GM19463 (cell line): Measurements from ENCODE around the gene MLKL.
"Not testable (repeated sequence)": the region's sequence is repeated elsewhere in the genome, so short reads cannot be mapped to it uniquely, and the experiment has no call there.

Experiments
- ATAC-seq: cut with Tn5 transposase; IDR thresholded peaks from one replicate; pipeline ENCODE4 v1.9.1; 2021; ENCODE audit warnings: mild to moderate bottlenecking, moderate library complexity; ENCODE audit not compliant: unreplicated experiment

MLKL gene

GRCh38 chr16:74709441-74709877 is 8.8 kb upstream of the MLKL start:
- peak; percentile 78 for ATAC-seq

GRCh38 chr16:74700116-74700437 is 585 bp downstream of the MLKL start:
- peak; percentile 11 for ATAC-seq

- ATAC-seq: no peak
These were observed 996 bp downstream of the MLKL start for GRCh38 chr16:74699666-74700065.

GRCh38 chr16:74698222-74698621 is 2.4 kb downstream of the MLKL start:
- ATAC-seq: no peak

- ATAC-seq: peak; percentile 83
These were observed 4.9 kb downstream of the MLKL start for GRCh38 chr16:74695450-74696422.

GRCh38 chr16:74691093-74691855 is 9.4 kb downstream of the MLKL start:
- ATAC-seq: no peak

GRCh38 chr16:74682556-74682955 is 18.1 kb downstream of the MLKL start:
- no peak for ATAC-seq

- ATAC-seq: no peak
These were observed 20.0 kb downstream of the MLKL start for GRCh38 chr16:74680681-74681080.

GRCh38 chr16:74679983-74680382 is 20.7 kb downstream of the MLKL start:
- ATAC-seq: no peak

GRCh38 chr16:74677868-74678267 is 22.8 kb downstream of the MLKL start:
- no peak for ATAC-seq

GRCh38 chr16:74673876-74674275 is 26.8 kb downstream of the MLKL start:
- no peak for ATAC-seq

GRCh38 chr16:74668877-74669276 is 31.8 kb downstream of the MLKL start:
- ATAC-seq: not testable (repeated sequence)

- no peak for ATAC-seq
These were observed 33.4 kb downstream of the MLKL start for GRCh38 chr16:74667255-74667700.

GRCh38 chr16:74666425-74667254 is 34.0 kb downstream of the MLKL start, which contains the start of gene RFWD3:
Gene RFWD3, minus strand, starts transcription at chr16:74666877. Its CDS starts 5,428 bp downstream, at chr16:74661449.
- ATAC-seq: peak; percentile 100

GRCh38 chr16:74666010-74666421 is 34.6 kb downstream of the MLKL start:
- no peak for ATAC-seq

- ATAC-seq: no peak
These were observed 39.6 kb downstream of the MLKL start for GRCh38 chr16:74661064-74661463.

GRCh38 chr16:74660383-74660782 is 40.3 kb downstream of the MLKL start:
- ATAC-seq: no peak

- ATAC-seq: no peak
These were observed 41.6 kb downstream of the MLKL start for GRCh38 chr16:74659041-74659440.

GRCh38 chr16:74657870-74658642 is 42.6 kb downstream of the MLKL start:
- no peak for ATAC-seq

GRCh38 chr16:74654536-74655050 is 46.1 kb downstream of the MLKL start:
- no peak for ATAC-seq
